Cardiac fibroblast (primary cell): Measurements from ENCODE around the gene SPECC1.

Experiments used
- DNase-seq, 2 donors: peaks; one replicate each; pipeline versions ENCODE4 v3.0.0 to v3.0.0-alpha.2; 2010; ENCODE audit warnings: low read depth in 2 of 2
- H3K4me3 ChIP-seq, 2 donors: replicated peaks in 1 of 2; 1 replicate in 1 of 2; 2 replicates in 1 of 2; pipeline ENCODE4 v1.5.1; 2011; ENCODE audit warnings: low read depth in 2 of 2, low read length in 2 of 2, mild to moderate bottlenecking in 2 of 2, moderate library complexity in 1 of 2
- CTCF ChIP-seq: IDR thresholded peaks from one replicate; pipeline ENCODE4 v1.5.1; 2011; ENCODE audit warnings: low read depth, mild to moderate bottlenecking, low read length, inconsistent platforms

SPECC1 gene

GRCh38 chr17:20092261-20092867 lies 83.2 kb downstream of the SPECC1 start:
- DNase-seq, result peak in 1 of 2 donors; percentile 54
- no peak for TF ChIP-seq CTCF
- H3K4me3 ChIP-seq, result no peak overlapping the region

GRCh38 chr17:20092973-20093626 lies 83.9 kb downstream of the SPECC1 start:
- H3K4me3 ChIP-seq, result no peak overlapping the region
- no peak for DNase-seq
- TF ChIP-seq CTCF, result no peak

DNA sequence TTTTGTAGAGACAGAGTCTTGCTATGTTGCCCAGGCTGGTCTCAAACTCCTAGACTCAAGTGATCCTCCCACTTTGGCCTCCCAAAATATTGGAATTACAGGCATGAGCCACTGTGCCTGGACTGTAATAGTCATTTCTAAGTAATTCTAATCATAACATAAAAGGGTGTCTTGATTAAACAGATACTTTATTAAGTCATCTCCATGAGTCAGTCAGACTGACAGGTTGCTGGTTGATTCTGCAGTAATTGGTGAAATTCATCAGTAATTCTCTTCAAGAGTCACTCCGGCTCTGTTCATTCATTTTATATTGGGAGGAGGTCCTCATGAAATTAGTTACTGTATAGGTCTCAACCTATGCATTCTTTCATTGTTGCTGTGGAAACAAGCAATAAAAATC lies 85.6 kb downstream of the SPECC1 start:
- no peak overlapping the region for H3K4me3 ChIP-seq
- DNase-seq, result peak in 1 of 2 donors; percentile 27
- no peak for TF ChIP-seq CTCF

GRCh38 chr17:20095336-20096080 lies 86.3 kb downstream of the SPECC1 start:
- no peak overlapping the region for H3K4me3 ChIP-seq
- TF ChIP-seq CTCF, result peak; percentile 46
- peak; percentile 51 to 53 for DNase-seq

- no peak for TF ChIP-seq CTCF
- no peak overlapping the region for H3K4me3 ChIP-seq
- no peak for DNase-seq
Measured at GRCh38 chr17:20096430-20096829, 87.3 kb downstream of the SPECC1 start.

GRCh38 chr17:20097330-20097729 lies 88.2 kb downstream of the SPECC1 start:
- no peak overlapping the region for H3K4me3 ChIP-seq
- DNase-seq, result no peak
- no peak for TF ChIP-seq CTCF
